Measurements from ENCODE around the gene MTG1. TPM values are rescaled to one million over a fixed set of nuclear protein-coding genes. Genes with fewer than 3 reads are reported as not detected.
"Not testable (repeated sequence)": the region's sequence is repeated elsewhere in the genome, so short reads cannot be mapped to it uniquely, and the experiment has no call there.

Gene MTG1
- total RNA-seq, 2 experiments from 2014 or later = 47.7 to 56.1 TPM

GRCh38 chr10:133461027-133461426, 67.1 kb downstream of the MTG1 start:
- Mint-ChIP-seq H3K36me3 (ENCODE audit: low read depth) (no peaks in the 10 kb centered on the region), H3K27ac (no peak overlapping the region), H3K9me3 (no peaks in the 10 kb centered on the region), H3K4me3 (no peak overlapping the region), H3K4me1 (no peaks in the 10 kb centered on the region), H3K27me3 (peaks cover 6% of the 10 kb centered on the region)
- POLR2A ChIA-PET = no interaction called here
- CTCF ChIA-PET = interaction anchor here (0.9 kb wide), 1 partner anchor 24 kb away, joined by 3 read pairs; no protein-coding TSS in a partner anchor
- DNase-seq = no peak

DNA sequence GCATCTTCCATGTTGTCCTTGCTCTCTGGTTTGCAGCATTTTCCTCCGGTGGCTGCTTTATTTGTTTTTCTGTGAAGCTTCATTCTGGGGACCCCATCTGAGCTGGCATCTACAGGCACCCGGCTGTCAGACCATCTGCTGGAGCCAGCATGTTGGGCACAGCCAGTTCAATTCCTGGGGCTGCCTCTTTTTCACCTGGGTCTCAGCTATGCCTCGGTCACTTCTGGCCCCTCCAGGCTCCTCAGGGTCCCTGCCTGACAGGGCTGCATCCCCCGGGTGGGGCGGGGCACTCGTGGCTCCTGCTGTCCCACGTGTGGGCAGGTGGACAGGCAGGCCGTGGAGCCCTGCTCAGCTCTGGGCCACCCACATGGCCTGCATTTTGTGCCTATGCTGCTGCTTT, 67.9 kb downstream of the MTG1 start:
- POLR2A ChIA-PET = no interaction called here
- H3K9me3 Mint-ChIP-seq = no peaks in the 10 kb centered on the region
- peak; percentile 2 for DNase-seq
- H3K27ac Mint-ChIP-seq = no peak overlapping the region
- peaks cover 6% of the 10 kb centered on the region for H3K27me3 Mint-ChIP-seq
- no peaks in the 10 kb centered on the region for H3K4me1 Mint-ChIP-seq
- CTCF ChIA-PET = interaction anchor here (0.9 kb wide), 1 partner anchor 25 kb away, joined by 3 read pairs; no protein-coding TSS in a partner anchor
- no peak overlapping the region for H3K4me3 Mint-ChIP-seq
- H3K36me3 Mint-ChIP-seq (ENCODE audit: low read depth) = no peaks in the 10 kb centered on the region

DNA sequence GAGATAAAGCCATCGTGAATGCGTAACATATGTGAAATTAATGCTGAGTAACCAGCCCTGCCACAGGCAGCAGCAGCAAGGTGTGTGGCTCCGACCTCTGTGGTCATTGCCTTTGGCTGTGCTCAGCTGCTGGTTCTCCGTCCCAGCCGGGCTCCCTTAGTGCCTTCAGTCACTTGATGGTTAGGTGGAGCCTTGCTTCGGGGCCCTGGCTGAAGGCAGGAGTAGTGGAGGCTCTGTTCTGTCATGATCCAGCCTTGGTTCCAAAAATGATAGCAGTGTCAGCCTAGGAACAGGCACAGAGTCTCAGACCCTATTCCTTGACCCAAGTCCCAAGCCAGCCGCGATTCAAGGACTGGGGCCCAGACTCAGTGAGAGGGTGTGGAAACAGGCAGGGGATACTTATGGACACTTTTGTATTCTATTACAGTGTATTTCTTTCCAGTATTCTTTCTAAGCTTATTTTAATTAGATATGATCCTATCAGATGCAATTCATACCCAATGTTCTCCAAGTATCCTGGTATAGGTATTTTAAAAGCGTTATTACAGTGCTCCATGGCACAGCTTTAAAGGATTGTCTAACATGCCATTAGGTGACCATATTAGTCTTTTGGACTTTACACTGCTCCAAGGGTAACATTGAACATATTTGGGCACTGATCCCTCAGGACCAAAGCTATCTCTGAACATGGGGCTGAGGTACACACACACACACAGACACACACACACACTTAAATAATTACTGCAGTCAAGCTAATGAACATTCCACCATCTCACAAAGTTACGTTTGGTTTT, 68.8 kb downstream of the MTG1 start:
- H3K9me3 Mint-ChIP-seq = no peaks in the 10 kb centered on the region
- no peaks in the 10 kb centered on the region for H3K4me1 Mint-ChIP-seq
- no peaks in the 10 kb centered on the region for H3K36me3 Mint-ChIP-seq (ENCODE audit: low read depth)
- ChIA-PET POLR2A (no interaction called here), CTCF (no interaction called here)
- H3K27me3 Mint-ChIP-seq = peaks cover 6% of the 10 kb centered on the region
- no peak for DNase-seq
- H3K4me3 Mint-ChIP-seq = no peak overlapping the region
- no peak overlapping the region for H3K27ac Mint-ChIP-seq

DNA sequence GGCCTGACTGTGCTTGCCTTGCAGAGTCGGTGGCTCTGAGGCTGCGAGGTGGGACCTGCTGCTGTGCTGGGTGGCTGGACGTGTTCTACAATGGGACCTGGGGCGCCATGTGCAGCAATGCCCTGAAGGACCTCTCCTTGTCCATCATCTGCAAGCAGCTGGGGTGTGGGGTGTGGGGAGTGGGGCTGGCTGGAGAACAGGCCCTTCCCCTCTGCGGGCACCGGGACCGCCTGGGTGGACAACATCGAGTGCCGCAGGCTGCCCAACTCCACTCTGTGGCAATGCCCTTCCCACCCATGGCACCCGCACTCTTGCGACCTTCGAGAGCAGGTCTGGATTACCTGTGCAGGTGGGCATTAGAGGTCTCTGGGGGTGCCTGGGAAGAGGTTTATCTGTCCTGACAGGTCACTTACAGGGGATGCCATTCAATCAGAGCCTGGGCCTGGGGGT, 70.7 kb downstream of the MTG1 start:
- no peaks in the 10 kb centered on the region for H3K4me1 Mint-ChIP-seq
- H3K36me3 Mint-ChIP-seq (ENCODE audit: low read depth) = no peaks in the 10 kb centered on the region
- H3K4me3 Mint-ChIP-seq = no peak overlapping the region
- DNase-seq = peak; percentile 1
- H3K27me3 Mint-ChIP-seq = peaks cover 10% of the 10 kb centered on the region
- no peaks in the 10 kb centered on the region for H3K9me3 Mint-ChIP-seq
- CTCF ChIA-PET = interaction anchor here (0.9 to 1.3 kb wide), 2 partner anchors 11 to 26 kb away, joined by 4 read pairs; partner anchors contain the start of gene SCART1
- POLR2A ChIA-PET = no interaction called here
- no peak overlapping the region for H3K27ac Mint-ChIP-seq

- peak; percentile 3 for DNase-seq
- Mint-ChIP-seq H3K4me3 (no peak overlapping the region), H3K4me1 (no peaks in the 10 kb centered on the region), H3K9me3 (no peaks in the 10 kb centered on the region), H3K27ac (no peak overlapping the region), H3K36me3 (ENCODE audit: low read depth) (no peaks in the 10 kb centered on the region), H3K27me3 (peaks cover 10% of the 10 kb centered on the region)
- POLR2A ChIA-PET = no interaction called here
- CTCF ChIA-PET = interaction anchor here (1.3 kb wide), 1 partner anchor 12 kb away, joined by 4 read pairs; the partner anchor contains the start of gene SCART1
These were observed 71.4 kb downstream of the MTG1 start for GRCh38 chr10:133465191-133465949.

GRCh38 chr10:133465950-133466474, 72.1 kb downstream of the MTG1 start:
- no peaks in the 10 kb centered on the region for H3K9me3 Mint-ChIP-seq
- CTCF ChIA-PET = no interaction called here
- POLR2A ChIA-PET = no interaction called here
- no peaks in the 10 kb centered on the region for H3K4me1 Mint-ChIP-seq
- no peak overlapping the region for H3K27ac Mint-ChIP-seq
- peaks cover 10% of the 10 kb centered on the region for H3K27me3 Mint-ChIP-seq
- no peak overlapping the region for H3K4me3 Mint-ChIP-seq
- H3K36me3 Mint-ChIP-seq (ENCODE audit: low read depth) = no peaks in the 10 kb centered on the region
- DNase-seq = peak; percentile 1

- Mint-ChIP-seq H3K9me3 (no peaks in the 10 kb centered on the region), H3K27me3 (peaks cover 10% of the 10 kb centered on the region), H3K4me3 (no peak overlapping the region), H3K4me1 (no peaks in the 10 kb centered on the region), H3K27ac (no peak overlapping the region), H3K36me3 (ENCODE audit: low read depth) (no peaks in the 10 kb centered on the region)
- CTCF ChIA-PET = no interaction called here
- POLR2A ChIA-PET = no interaction called here
- peak; percentile 1 for DNase-seq
These were observed 72.8 kb downstream of the MTG1 start for GRCh38 chr10:133466683-133467275.

- H3K27ac Mint-ChIP-seq = peak overlapping the region; percentile 19
- POLR2A ChIA-PET = no interaction called here
These were observed 73.4 kb downstream of the MTG1 start for GRCh38 chr10:133467286-133467911.

GRCh38 chr10:133469205-133469604, 75.2 kb downstream of the MTG1 start:
- DNase-seq; H3K36me3 Mint-ChIP-seq (ENCODE audit: low read depth); H3K9me3 Mint-ChIP-seq; POLR2A ChIA-PET; H3K4me3 Mint-ChIP-seq; H3K27me3 Mint-ChIP-seq; H3K4me1 Mint-ChIP-seq; CTCF ChIA-PET: not testable (repeated sequence)
- peak overlapping the region; percentile 13 for H3K27ac Mint-ChIP-seq

More at GRCh38 chr10:133467286-133467911, 73.4 kb downstream of the MTG1 start:
- Mint-ChIP-seq H3K9me3 (no peaks in the 10 kb centered on the region), H3K4me3 (no peak overlapping the region), H3K27me3 (peaks cover 10% of the 10 kb centered on the region), H3K4me1 (no peaks in the 10 kb centered on the region), H3K36me3 (ENCODE audit: low read depth) (no peaks in the 10 kb centered on the region)
- CTCF ChIA-PET = no interaction called here
- DNase-seq = peak; percentile 2

DNA sequence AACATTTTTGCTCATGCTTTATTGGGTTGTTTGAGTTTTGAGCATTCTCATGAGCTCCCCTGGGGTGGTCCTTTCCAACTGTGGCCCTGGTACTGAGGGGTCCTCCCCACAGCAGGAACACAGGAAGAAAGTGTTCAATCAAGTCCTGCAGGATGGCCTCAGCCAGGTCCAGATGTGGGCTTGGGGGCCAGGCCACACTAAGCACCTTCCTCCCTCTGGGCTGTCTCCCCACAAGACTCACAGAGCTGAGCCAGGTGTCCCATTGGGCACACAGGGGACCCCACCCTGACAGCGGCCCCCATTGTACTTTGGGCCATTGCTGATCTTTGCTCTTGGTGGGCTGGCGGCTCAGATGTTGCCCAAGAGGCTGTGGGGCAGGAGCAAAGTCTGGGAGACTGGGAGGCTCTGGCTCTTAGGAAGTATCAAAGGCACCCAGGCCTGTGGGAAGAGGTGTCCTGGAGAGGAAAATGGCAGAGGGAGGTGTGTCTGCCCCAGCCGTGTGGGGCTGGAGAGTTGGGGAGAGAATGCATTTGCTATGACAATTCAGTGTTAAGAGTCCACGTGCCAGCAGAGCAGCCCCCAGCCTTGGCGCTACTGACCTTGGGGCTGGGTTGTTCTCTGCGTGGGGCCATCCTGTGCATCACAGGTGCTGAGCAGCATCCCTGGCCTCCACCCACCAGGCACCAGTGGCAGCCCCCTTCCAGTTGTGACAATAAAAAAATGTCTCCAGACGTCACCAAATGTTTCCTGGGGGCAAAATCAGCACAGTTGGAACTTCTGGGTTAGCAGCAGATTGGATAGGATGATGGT, 77.5 kb downstream of the MTG1 start:
- Mint-ChIP-seq H3K27ac (peak overlapping the region; percentile 25), H3K4me3 (no peak overlapping the region), H3K4me1 (peaks cover 23% of the 10 kb centered on the region), H3K36me3 (ENCODE audit: low read depth) (no peaks in the 10 kb centered on the region), H3K9me3 (no peaks in the 10 kb centered on the region), H3K27me3 (peaks cover 4% of the 10 kb centered on the region)
- peak; percentile 4 for DNase-seq
- POLR2A ChIA-PET = no interaction called here
- CTCF ChIA-PET = interaction anchor here (1.2 kb wide), 1 partner anchor 29 kb away, joined by 4 read pairs; no protein-coding TSS in a partner anchor
